Effector memory CD4-positive, alpha-beta T cell (primary cell): ENCODE measurements around the gene DLGAP4.

Experiments used
- DNase-seq, 3 donors: peaks; one replicate each; pipeline ENCODE4 v3.0.0-alpha.2; 2020
- H3K27ac ChIP-seq: 2 replicates; pipeline ENCODE4 v1.7.0; 2013; ENCODE audit warnings: mild to moderate bottlenecking, low read length, moderate library complexity; ENCODE audit not compliant: insufficient read depth, poor library complexity, severe bottlenecking
- H3K27me3 ChIP-seq: replicated peaks from 2 replicates; pipeline ENCODE4 v1.7.0; 2013; ENCODE audit warnings: mild to moderate bottlenecking, low read length; ENCODE audit not compliant: insufficient read depth, control insufficient read depth, poor library complexity, severe bottlenecking
- H3K36me3 ChIP-seq: 2 replicates; pipeline ENCODE4 v1.7.0; 2013; ENCODE audit warnings: mild to moderate bottlenecking, low read length, moderate library complexity; ENCODE audit not compliant: control insufficient read depth, insufficient read depth
- H3K4me1 ChIP-seq: 2 replicates; pipeline ENCODE4 v1.7.0; 2013; ENCODE audit warnings: low read length, mild to moderate bottlenecking; ENCODE audit not compliant: control insufficient read depth, insufficient read depth, poor library complexity, severe bottlenecking
- H3K4me3 ChIP-seq: 2 replicates; pipeline ENCODE4 v1.7.0; 2013; ENCODE audit warnings: low read length, low read depth, mild to moderate bottlenecking; ENCODE audit not compliant: insufficient read depth, poor library complexity, severe bottlenecking
- H3K9me3 ChIP-seq: 2 replicates; pipeline ENCODE4 v1.7.0; 2013; ENCODE audit warnings: mild to moderate bottlenecking, low read length, moderate library complexity; ENCODE audit not compliant: control insufficient read depth

Gene DLGAP4

DNA sequence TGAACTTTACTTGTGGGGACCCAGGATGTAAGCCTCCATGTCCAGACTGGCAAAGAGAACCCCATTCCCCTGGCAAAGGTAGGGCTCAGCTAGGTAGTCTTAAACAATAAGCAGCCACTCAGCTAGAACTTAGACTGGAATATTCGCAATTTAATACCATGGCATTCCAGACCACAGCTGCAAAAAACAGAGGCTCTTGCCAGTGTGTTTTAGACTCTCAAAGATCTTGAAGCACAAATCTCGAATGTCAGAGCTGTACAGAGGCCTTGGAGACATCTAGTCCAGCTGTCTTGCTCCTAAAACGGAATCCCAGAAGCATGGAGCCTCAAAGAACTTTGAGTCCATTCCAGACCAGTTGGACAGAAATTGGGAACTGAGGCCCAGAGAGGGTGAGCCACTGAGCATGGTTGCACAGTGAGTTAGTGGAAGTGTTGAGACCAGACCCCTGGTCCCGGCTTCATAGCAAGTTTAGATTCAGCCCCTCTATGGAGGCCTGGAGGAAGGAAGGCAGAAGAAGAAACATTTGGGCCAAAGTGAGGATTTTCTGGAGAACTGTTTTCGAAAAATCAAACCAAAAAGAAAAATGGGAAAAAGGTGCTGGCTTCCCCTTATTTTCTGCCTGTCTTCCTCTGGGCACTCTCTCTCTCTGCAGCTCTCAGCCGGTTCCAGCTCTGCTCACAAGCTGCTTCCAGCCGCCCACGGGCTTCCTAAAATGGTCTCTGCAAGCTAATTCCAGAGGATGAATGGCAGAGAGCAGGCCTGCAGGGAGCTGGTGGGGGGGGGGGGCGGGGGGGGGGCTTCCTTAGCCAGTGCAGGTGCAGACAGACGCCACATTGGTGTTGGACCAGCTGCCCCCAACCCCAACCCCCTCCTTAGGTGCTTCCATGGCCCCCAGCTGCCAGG is 37.4 kb upstream of the DLGAP4 start:
- no peak overlapping the region for H3K27ac ChIP-seq
- no peaks in the 10 kb centered on the region for H3K9me3 ChIP-seq
- no peaks in the 10 kb centered on the region for H3K36me3 ChIP-seq
- no peaks in the 10 kb centered on the region for H3K4me1 ChIP-seq
- no peaks in the 10 kb centered on the region for H3K27me3 ChIP-seq
- DNase-seq: no peak
- H3K4me3 ChIP-seq: no peak overlapping the region

DNA sequence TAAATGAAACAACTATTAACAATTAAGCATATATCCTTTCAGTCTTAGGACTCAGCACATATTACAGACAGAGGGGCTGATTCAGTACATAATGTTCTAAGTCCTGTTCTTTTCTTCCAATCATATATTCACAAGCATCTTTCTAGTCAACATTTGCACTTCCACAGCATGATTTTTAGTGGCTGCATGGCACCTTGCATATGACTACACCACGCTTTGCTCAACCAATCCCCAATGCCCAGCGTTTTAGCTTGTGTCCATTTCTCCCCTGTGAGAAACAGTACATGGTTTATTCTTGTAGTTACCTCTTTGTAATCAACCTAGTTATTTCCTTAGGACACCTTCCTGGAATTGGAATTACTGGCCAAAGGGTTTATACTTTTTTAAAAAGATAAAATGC is 36.6 kb upstream of the DLGAP4 start:
- no peak for DNase-seq
- no peaks in the 10 kb centered on the region for H3K27me3 ChIP-seq
- H3K9me3 ChIP-seq: no peaks in the 10 kb centered on the region
- no peak overlapping the region for H3K4me3 ChIP-seq
- no peaks in the 10 kb centered on the region for H3K36me3 ChIP-seq
- H3K4me1 ChIP-seq: no peaks in the 10 kb centered on the region
- H3K27ac ChIP-seq: no peak overlapping the region

DNA sequence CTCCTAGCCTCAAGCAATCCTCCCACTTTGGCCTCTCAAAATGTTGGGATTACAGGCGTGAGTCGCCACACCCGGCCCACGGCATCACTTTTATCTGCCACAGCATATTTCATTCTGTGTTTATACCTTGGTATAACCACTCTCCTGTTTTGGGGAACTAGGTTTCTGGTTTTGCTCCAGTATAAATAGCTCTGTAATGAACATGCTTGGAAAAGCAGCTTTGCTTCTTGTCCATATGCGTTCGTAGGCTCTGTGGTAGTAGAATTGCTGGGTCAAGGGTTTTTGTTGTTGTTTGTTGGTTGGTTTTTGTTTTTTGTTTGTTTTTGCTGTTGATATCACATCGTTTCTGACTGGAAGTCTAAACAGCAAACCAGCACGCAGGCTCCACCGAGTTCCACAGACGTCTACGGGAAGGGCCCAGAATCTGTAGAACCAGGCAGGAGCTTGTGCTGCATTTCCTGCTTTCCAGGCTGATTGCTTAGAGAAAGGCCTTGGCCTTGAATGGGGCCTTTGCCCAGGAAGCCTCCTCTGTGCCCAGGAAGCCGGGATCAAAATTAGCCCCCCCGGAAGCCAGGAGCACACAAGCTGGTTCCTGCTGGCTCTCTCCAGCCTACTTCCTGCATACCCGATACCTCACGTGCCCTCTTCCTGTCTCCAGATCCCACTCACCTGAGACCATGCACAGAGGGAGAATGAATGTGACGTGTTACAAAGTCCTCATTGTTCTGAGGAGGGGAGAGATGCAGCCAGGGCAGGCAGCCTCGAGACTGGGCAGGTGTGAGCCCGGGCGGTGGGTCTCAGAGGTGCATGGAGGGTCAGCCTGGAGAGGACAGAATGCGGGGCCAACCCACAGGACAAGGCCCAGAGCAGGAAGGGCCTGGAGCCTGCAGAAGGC is 35.1 kb upstream of the DLGAP4 start:
- Histone ChIP-seq H3K4me1 (no peaks in the 10 kb centered on the region), H3K27me3 (no peaks in the 10 kb centered on the region), H3K27ac (no peak overlapping the region), H3K9me3 (no peaks in the 10 kb centered on the region), H3K36me3 (no peaks in the 10 kb centered on the region), H3K4me3 (no peak overlapping the region)
- no peak for DNase-seq

DNA sequence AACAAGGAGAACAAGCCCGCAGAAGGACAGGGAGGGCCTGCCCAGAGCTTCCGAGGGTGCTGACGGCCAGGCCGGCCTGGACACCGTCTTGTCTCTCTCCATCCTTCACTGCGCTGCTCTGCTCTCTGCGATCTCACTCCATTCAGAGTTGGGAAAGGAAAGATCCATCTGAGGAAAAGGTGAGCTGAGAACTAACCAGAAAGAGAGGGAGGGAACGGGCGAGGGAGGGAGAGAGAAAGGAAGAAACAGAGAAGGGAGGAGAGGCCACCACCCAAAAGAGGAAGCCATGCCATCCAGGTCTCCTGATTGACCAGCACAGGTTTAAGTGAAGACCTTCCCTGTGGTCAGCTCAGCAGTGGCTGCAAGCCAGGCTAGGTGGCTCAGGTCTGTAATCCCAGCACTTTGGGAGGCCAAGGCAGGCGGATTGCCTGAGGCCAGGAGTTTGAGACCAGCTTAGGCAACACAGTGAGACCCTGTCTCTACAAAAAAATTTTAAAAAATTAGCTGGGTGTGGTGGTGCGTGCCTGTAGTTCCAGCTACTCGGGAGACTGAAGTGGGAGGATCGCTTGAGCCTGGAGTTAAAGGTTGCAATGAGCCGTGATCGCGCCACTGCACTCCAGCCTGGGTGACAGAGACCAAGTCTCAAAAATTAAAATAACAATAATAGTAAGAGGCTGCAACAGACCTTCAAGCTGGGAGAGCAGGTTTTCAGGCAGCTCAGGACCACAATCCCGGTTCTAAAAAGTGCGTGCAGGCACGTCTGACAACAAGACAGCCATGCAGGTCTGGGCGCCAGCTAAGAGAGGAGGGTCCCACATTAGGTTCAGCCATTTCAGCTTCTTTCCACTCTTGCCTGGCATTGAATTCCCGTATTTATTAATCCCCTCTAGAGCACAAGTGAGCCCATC is 34.2 kb upstream of the DLGAP4 start:
- Histone ChIP-seq H3K4me3 (no peak overlapping the region), H3K27ac (no peak overlapping the region), H3K36me3 (no peaks in the 10 kb centered on the region), H3K27me3 (no peaks in the 10 kb centered on the region), H3K4me1 (no peaks in the 10 kb centered on the region), H3K9me3 (no peaks in the 10 kb centered on the region)
- DNase-seq: no peak

DNA sequence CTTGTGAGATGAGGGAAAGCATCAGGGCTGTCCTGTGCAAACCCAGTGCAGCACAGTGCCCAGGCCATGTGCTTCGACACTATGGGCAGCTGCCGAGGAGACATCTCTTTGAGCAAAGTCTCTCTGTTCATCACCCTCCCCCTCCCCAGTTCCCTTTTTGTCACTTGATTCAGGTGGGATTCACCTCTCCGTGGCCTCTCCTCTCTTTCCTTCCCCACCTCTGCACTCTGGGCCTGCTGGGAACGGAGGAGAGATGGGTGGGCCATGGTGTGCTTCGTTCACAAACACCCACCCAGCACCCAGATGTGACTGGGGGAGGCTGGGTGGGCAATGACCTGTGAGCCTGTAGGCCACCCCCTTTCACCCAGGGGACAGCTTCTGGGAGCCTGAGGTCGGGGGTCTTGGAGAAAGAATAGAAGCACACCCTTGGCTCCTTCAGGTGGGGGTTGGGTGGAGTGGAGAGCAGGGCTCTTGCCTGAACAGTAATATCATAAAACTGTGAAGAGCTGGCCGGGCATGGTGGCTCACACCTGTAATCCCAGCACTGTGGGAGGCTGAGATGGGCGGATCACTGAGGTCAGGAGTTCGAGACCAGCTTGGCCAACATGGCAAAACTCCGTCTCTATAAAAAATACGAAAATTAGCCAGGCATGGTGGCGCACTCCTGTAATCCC is 33.5 kb upstream of the DLGAP4 start:
- Histone ChIP-seq H3K27ac (no peak overlapping the region), H3K27me3 (no peaks in the 10 kb centered on the region), H3K4me1 (no peaks in the 10 kb centered on the region), H3K4me3 (no peak overlapping the region), H3K9me3 (no peaks in the 10 kb centered on the region), H3K36me3 (no peaks in the 10 kb centered on the region)
- DNase-seq: no peak

DNA sequence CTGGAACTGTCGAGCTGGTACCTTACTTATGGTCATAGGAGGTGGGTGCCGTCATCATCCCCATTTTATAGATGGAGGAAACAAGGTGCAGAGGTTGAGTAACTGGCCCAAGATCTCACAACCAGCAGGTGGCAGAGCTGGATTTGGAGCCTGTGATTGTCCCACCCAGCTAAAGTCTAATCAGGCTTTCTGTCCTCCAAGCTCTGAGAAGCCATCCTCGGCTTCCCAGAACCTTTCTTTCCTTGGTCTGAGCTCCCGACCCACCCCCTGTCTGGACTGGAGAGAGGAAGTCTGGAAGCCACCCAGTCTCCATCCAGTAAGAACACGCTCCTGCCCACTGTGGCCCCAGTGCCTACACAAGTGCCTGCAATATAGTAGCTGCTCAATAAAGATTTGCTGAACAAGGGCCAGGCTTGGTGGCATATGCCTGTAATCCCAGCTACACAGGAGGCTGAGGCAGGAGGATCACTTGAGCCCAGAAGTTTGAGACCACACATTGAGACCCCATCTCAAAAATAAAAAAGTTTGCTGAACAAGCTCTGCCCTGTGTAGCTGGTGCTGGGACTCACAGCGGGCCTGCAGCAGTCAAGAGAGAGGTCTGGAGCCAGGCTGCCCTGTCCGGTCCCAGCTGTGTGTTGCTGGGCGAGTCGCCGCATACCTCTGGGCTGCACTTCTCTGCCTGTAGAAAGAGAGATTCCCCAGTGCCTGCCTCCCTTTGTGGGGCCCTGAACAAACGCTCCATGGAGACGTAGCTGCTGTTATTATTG is 32.5 kb upstream of the DLGAP4 start:
- H3K27me3 ChIP-seq: no peaks in the 10 kb centered on the region
- no peaks in the 10 kb centered on the region for H3K9me3 ChIP-seq
- H3K4me1 ChIP-seq: no peaks in the 10 kb centered on the region
- DNase-seq: no peak
- no peak overlapping the region for H3K4me3 ChIP-seq
- H3K36me3 ChIP-seq: no peaks in the 10 kb centered on the region
- no peak overlapping the region for H3K27ac ChIP-seq

DNA sequence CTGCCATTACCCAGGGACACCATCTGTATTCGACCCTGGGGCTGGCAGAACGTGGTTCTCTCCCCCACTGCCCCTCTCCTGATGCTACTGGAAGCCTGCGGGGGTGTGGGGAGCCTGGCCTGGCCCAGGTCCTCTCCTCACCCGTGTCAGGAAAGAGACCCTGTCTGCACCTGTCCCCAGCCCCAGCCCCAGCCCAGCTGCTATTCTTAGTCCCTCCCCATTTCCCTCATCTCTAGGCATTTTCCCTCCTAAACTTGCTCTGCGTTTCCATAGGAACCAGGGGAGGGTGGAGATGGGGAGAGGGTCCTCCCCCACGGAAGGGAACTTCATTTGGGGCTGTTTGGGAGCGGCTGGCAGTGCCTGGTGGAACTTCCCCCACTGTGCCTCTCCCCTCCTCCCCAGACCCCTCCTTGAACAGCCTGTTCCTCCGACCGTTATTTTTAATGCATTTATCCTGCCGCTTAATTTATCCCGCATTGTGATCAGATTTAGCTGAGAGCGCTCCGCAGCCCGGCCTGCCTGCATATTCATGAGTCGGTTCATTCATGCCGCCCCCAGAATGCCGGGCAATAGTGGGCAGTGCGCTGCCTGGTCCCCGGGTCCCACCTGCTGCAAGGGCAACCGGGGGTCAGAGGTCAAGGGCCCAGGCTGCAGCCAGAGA is 31.8 kb upstream of the DLGAP4 start:
- H3K27me3 ChIP-seq: no peaks in the 10 kb centered on the region

DNA sequence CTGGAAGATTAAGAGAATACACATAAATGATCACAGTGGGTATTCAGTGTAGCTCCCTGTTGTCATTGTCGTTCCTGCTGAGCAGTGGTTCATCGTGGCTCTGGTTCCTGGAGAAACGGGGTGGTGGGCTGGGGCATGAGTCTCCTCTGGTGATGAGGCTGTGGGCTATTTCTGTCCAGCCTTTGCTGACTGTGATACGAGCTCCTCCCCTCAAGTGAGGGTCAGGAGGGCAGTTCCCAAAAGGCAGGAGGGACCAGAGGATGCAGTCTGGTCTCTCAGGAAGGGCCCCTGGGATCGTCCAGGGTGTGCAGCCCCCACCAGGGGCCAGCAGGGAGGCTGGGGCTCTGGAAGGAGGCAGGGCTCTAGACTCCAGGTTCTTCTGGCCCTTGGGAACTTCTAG is 31.1 kb upstream of the DLGAP4 start:
- Histone ChIP-seq H3K9me3 (no peaks in the 10 kb centered on the region), H3K27me3 (no peaks in the 10 kb centered on the region), H3K27ac (no peak overlapping the region), H3K4me1 (no peaks in the 10 kb centered on the region), H3K4me3 (no peak overlapping the region), H3K36me3 (no peaks in the 10 kb centered on the region)
- no peak for DNase-seq

More for the DNA sequence above, 31.8 kb upstream of the DLGAP4 start:
- Histone ChIP-seq H3K4me1 (no peaks in the 10 kb centered on the region), H3K36me3 (no peaks in the 10 kb centered on the region), H3K4me3 (no peak overlapping the region), H3K9me3 (no peaks in the 10 kb centered on the region), H3K27ac (no peak overlapping the region)
- DNase-seq: no peak
